NOMO-1 treated with dmso at 0.1 percent for 144 hours (cell line): ENCODE data around the gene SNX24.
A peak's percentile ranks its signal among the peaks of the same experiment; 100 is the strongest.
"Not testable (repeated sequence)": the region's sequence is repeated elsewhere in the genome, so short reads cannot be mapped to it uniquely, and the experiment has no call there.

Experiments used
- DNase-seq: peaks from one replicate; lab custom pipeline; 2025; ENCODE audit not compliant: unreplicated experiment; lab: John Stamatoyannopoulos, UW

SNX24 gene

DNA sequence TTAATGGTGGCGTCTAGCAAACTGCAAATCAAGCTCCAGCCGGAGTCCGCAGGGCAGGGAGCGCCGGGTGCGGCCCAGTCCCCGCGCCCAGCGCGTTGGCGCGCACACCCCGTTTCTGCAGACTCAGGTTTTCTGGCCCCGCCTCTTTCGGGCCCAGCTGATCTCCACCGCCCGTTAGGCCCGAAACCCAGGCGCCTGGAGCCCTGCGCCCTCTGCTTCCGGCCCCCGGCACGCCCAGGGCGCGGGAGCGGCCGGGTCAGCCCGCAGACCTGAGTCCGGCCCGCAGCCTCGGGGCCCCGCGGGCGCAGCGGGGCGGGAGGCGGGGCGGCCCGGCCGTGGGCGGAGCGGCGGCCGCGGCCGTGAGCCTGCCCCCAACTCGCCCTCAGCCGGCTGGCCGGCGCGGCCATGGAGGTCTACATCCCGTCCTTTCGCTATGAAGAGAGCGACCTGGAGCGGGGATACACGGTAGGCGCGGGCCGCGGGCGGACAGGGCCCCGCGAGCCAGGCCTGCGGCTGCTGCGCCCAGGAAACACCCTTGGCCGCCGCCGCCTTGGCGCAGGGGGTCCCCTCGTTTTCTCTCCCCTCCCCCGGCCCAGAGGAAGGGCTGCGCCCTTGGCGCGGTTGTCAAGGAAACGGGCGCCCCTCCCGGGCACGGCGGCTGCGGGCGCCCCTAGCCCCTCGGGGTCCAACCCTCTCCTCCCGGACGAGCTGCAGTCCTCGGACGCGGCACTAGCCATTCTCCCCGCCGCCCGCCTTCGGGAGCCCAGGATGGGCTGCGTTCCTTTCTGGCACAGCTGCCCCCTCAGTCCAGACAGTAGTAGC is at the start of gene SNX24:
TSS of gene SNX24 (plus strand) at position 385 of the 822 bp plus-strand sequence. CDS start at position 406, 21 bp downstream.
- DNase-seq: peak; percentile 46

DNA sequence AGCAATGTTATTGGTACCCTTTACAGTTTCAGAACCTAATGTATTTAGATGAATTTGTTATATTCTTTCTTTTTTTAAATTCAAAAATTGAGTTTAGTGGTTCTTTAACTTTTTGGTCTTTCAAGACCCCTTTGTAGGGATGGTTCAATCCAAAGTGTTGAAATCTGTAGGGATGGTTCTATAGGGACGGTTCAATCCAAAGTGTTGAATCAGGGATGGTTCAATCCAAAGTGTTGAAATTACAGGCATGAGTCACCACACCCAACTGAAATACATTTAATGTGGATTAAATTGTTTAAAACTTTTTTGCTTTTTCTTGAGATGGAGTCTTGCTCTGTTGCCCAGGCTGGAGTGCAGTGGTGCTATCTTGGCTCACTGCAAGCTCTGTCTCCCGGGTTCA is 39.9 kb upstream of the SNX24 start:
- DNase-seq: no peak

DNA sequence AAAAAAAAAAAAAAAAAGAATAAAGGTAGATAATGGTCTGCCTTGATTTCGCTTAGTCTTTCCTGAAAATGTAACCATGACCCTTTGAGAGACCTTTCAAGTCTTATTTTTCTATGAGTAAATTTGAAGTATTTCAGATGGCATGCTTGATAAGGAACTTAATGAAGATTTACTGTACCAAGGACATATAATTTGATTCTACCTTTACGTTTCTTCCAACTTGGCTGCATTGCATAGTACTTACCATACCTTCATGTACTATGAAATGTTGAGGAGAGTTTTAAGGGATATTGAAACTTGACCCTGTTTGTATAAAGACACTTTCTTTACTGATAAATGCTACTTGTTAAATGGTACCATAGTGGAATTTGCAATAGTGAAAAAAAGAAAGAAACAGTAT is 35.0 kb upstream of the SNX24 start:
- DNase-seq: no peak

GRCh38 chr5:122815218-122815767 is 30.1 kb upstream of the SNX24 start:
- no peak for DNase-seq

GRCh38 chr5:122816756-122817155 is 28.7 kb upstream of the SNX24 start:
- no peak for DNase-seq

GRCh38 chr5:122831984-122832383 is 13.4 kb upstream of the SNX24 start:
- DNase-seq: no peak

DNA sequence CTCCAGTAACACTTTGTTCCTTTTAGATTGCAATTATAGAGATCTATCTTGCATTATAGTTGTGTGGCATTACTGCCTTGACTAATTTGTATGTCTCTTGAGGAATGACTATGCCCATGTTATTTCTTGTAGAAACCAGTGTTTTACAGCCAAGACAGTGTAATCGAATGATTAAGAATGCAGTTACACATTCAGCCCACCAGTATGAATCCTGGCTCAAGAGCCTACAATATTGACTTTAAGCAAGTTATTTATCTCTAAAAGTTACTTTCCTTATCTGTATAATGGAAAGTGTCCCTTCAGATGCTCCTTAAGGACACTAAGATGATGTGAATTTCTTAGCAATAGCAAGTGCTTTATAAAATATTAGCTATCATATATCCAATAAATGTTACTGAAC is 9.7 kb upstream of the SNX24 start:
- DNase-seq: no peak

DNA sequence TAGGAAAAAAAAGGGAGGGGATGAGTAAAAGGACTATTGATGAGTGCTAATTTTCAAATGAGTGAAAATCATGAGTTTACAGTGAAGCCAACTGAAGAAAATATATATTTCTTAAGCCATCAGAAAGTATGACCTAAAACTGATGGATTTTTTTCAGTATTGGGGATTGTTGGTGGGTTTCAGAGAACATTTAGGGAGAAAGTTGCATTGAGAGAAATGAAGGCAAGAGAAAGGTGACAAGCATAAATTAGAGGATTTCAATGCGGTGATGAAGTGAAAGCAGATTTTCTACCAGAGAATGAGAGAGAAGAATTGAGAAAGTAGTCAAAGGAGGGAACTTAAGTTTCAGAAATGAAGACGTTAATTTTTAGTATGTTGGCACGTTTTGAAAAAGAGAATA is 8.5 kb upstream of the SNX24 start:
- no peak for DNase-seq

DNA sequence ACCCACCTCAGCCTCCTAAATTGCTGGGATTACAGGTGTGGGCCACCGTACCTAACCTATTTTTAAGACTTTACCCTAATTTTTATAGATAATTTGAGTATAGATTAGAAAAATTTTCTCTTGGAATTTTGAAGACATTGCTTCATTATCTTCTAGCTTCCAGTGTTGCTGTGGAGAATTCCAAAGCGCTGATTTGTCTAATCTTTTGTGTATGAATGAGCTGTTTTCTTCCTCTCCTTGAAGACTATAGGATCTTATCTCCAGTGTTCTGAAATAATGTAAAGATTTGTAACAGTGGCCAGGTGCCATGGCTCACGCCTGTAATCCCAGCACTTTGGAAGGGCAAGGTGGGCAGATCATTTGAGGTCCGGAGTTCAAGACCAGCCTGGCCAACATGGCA is 5.7 kb upstream of the SNX24 start:
- DNase-seq: no peak

DNA sequence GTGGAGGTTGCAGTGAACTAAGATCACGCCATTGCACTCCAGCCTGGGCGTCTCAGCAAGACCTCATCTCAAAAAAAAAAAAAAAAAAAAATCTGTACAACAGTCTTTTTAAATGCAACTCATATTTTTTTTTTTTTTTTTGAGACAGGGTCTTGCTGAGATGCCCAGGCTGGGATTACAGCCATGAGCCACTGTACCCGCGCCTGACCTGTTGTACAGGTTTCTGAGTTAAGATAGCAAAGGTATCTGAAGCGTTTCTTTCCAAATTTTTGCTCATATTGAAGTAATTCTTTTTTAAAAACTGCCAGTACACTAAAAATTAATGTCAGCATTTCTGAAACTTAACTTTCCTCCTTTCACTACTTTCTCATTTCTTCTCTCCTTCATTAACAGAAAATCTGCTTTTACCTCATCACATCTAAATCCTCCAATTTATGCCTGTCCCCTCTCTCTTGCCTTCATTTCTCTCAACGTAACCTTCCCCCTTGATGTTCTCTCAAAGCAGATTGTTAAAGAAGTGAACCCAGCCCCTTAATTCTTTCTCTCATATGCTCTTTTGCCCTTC is 3.3 kb upstream of the SNX24 start:
- no peak for DNase-seq

DNA sequence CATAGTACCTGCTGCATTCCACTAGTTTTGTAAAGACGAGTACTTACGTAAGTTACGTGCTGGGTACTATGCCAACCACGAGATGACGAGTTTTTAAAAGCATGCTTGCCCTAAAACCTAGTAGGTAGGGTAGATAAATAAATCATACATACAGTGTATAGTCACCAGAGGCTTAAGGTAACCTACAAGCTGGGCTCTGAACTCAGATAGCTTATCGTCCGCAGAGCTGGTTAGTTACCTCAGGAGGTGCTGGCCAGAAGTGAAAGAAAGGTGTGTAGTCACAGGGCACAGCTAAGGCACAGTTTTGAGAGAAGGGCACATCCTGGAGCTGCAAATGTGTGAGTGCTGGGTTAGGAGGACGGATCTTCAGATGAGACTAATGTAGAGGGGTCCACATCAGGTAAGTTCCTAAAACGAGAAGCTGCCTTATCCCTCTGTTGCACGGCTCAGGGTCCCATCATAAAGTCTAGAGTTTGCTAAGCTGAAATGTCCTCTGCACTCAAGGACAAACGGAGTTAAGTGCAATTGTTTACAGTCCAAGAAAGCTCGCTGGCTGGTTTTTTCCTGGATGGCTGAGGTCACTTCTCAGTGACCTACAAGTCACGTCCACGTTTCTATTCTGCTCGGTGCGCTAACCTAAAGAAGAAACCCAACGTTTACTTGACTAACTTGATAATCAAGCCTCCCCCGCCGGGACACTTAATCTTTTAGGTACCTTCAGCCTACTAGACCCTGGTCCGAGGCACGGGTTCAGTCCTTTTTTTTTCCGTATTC is 1.1 kb upstream of the SNX24 start:
- DNase-seq: no peak

DNA sequence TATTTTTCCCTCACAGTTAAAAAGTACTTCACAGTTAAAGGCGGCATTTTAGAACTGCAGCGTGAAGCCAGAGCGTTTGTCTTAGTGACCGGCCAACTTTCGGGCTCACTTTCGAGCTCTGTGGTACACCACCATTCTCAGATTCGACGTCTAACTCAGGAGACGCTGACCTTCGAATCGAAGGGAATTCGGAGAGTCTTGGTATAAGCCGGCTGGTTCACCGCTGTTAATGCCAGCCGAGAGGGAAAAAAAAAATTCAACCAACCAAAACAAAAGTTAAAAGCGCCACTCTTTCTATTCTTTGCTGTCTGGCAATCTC is 544 bp upstream of the SNX24 start:
- DNase-seq: no peak

DNA sequence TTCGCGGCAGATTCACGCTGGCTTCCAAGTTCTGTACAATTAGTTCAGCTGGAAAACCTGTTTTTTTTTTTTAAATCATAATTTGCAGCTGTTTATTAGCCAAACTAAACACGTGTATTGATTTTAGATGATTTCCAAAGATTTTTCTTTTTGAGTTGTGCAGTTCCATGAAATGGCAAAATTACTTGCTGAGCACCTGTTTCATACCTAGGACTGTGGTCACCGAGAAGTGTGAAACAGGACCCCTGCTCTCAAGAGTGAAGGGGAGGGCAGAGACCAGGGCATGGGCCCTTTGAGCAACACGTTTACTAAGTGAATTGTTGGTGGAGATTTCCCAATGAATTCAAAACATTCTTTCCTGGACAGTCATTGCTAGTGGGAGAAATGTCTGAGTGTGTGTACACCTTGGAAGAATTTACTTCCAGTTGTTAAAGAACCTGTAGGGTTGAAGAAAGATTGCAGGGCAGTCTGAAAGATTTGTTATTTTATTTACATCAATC is 688 bp downstream of the SNX24 start:
- no peak for DNase-seq

DNA sequence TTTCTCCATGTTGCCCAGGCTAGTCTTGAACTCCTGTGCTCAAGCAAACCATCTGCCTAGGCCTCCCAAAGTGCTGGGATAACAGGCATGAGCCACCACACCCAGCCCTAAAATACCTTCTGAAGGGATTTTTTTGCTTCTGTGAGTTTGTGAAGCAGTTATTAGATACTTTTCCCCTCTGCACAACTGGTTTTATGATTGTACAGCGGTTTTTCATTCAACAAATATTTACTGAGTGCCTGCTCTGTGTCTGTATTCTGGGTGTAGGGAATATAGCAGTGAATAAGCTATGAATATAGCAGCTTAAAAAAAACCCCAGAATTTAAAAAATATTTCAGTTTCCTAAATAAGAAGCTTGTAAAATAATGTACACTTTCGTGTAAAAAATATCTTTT is 2.3 kb downstream of the SNX24 start:
- no peak for DNase-seq

DNA sequence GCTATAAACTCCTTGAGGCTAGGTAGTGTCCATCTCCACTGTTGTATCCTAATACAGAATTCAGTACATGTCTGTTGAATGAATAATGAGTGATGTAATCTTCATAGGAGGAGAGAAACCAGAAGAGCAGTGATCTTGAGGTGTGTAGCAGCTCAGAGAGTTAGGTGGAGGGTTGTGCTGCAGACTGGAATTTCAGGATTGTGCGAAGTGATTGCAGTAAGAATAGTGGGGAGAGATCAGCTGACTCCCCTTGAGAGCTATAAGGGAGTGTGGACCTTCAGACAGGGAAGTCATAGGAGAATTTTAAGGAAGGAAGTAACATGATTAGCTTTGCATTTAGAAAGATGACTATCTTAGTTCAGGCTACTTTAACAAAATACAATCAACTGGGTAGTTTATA is 4.4 kb downstream of the SNX24 start:
- no peak for DNase-seq

GRCh38 chr5:122857538-122857937 is 12.1 kb downstream of the SNX24 start:
- not testable (repeated sequence) for DNase-seq

- no peak for DNase-seq
These were observed 13.0 kb downstream of the SNX24 start for GRCh38 chr5:122858451-122858850.

- no peak for DNase-seq
These were observed 17.8 kb downstream of the SNX24 start for GRCh38 chr5:122863240-122863639.

GRCh38 chr5:122863721-122864120 is 18.3 kb downstream of the SNX24 start:
- no peak for DNase-seq

DNA sequence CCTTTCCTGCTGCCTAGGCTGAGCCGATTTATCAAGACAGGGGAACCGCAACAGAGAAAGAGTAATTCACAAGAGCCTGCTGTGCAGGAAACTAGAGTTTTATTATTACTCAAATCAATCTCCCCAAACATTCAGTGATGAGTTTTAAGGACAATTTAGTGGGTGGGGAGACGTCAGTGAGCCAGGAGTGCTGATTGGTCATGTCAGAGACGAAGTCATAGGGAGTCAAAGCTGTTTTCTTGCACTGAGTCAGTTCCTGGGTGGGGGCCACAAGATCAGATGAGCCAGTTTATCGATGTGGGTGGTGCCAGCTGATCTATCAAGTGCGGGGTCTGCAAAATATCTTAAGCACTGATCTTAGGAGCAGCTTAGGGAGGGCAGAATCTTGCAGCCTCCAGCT is 19.0 kb downstream of the SNX24 start:
- DNase-seq: no peak

DNA sequence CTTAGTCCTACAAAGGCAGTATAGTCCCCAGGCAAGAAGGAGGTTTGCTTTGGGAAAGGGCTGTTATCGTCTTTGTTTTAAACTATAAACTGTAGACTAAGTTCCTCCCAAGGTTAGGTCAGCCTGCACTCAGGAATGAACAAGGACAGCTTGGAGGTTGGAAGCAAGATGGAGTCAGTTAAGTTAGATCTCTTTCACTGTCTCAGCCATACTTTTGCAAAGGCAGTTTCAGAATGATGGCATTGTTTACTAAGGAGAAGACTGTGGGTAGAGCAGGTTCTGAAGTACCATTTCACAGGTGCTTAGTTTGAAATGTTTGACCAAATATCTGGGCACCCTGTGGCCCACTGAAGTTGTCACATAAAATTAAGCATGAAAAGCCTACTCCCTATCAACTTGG is 19.4 kb downstream of the SNX24 start:
- DNase-seq: no peak
